Smooth muscle cell of the brain vasculature (primary cell): ENCODE results near the gene REEP5.

ENCODE experiments used
- DNase-seq: peaks from one replicate; pipeline ENCODE4 v3.0.0-alpha.2; 2012; ENCODE audit warnings: low read depth, low spot score

The REEP5 gene

DNA sequence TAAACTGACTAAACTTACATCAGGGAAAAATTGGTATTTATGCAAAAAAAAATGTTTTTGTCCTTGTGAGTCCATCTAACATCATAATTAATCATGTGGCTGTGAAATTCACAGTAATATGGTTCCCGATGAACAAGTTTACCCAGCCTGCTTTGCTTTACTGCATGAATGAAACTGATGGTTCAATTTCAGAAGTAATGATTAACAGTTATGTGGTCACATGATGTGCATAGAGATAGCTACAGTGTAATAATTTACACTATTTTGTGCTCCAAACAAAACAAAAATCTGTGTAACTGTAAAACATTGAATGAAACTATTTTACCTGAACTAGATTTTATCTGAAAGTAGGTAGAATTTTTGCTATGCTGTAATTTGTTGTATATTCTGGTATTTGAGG is 77.5 kb downstream of the REEP5 start:
- no peak for DNase-seq

- DNase-seq = no peak
Observed at GRCh38 chr5:112833971-112834370, 88.1 kb downstream of the REEP5 start.

- DNase-seq = no peak
Observed at GRCh38 chr5:112830378-112830777, 91.6 kb downstream of the REEP5 start.
